SH-SY5Y (cell line): Measurements from ENCODE around the gene DNAJB8.

Experiments
- GATA2 ChIP-seq: IDR thresholded peaks from 2 replicates; pipeline ENCODE4 v1.6.1; 2011; ENCODE audit warnings: mild to moderate bottlenecking, low read depth, low read length
- GATA3 ChIP-seq: IDR thresholded peaks from 2 replicates; pipeline ENCODE4 v1.6.1; 2011; ENCODE audit warnings: low read depth, mild to moderate bottlenecking, low read length, moderate library complexity

- no peak for TF ChIP-seq GATA3
- no peak for TF ChIP-seq GATA2
These were observed 19.5 kb upstream of the DNAJB8 start for GRCh38 chr3:128486205-128486628.
